Osteoblast (primary cell): Measurements from ENCODE around the gene SPHKAP. TPM values are rescaled to one million over a fixed set of nuclear protein-coding genes. Genes with fewer than 3 reads are reported as not detected.
"Not testable (repeated sequence)": the region's sequence is repeated elsewhere in the genome, so short reads cannot be mapped to it uniquely, and the experiment has no call there.

ENCODE experiments used
- DNase-seq: peaks from one replicate; pipeline ENCODE4 v3.0.0; 2011; ENCODE audit warnings: low spot score, mixed read lengths; ENCODE audit not compliant: insufficient read length; ENCODE audit errors: missing footprints
- H2AFZ ChIP-seq: 2 replicates; pipeline ENCODE4 v1.6.0; 2011; ENCODE audit warnings: mild to moderate bottlenecking, low read length
- H3K27ac ChIP-seq: 2 replicates; pipeline ENCODE4 v1.5.1; 2011; ENCODE audit warnings: mild to moderate bottlenecking, low read depth, low read length, moderate library complexity
- H3K27me3 ChIP-seq: 2 replicates; pipeline ENCODE4 v1.6.0; 2012; ENCODE audit warnings: mild to moderate bottlenecking, control low read depth, inconsistent platforms, low read length, moderate library complexity; ENCODE audit not compliant: insufficient read depth
- H3K36me3 ChIP-seq: 2 replicates; pipeline ENCODE4 v1.5.1; 2011; ENCODE audit warnings: mild to moderate bottlenecking, low read length, control low read depth, moderate library complexity; ENCODE audit not compliant: insufficient read depth
- H3K4me1 ChIP-seq: 2 replicates; pipeline ENCODE4 v1.5.1; 2011; ENCODE audit warnings: mild to moderate bottlenecking, low read length, control low read depth, moderate library complexity; ENCODE audit not compliant: insufficient read depth
- H3K4me2 ChIP-seq: 2 replicates; pipeline ENCODE4 v1.6.0; 2011; ENCODE audit warnings: mild to moderate bottlenecking, low read length; ENCODE audit not compliant: insufficient read depth
- H3K4me3 ChIP-seq: fragments of 200-600 bp; sonication (generic); 3 replicates; pipeline ENCODE4 v1.5.1; 2012; ENCODE audit warnings: mild to moderate bottlenecking, low read length, inconsistent platforms; ENCODE audit not compliant: insufficient read depth
- H3K79me2 ChIP-seq: 2 replicates; pipeline ENCODE4 v1.6.0; 2012; ENCODE audit warnings: mild to moderate bottlenecking, low read length, control low read depth, inconsistent platforms; ENCODE audit not compliant: insufficient read depth
- H3K9me3 ChIP-seq: 2 replicates; pipeline ENCODE4 v1.5.1; 2011; ENCODE audit warnings: low read depth, low read length, control low read depth
- H4K20me1 ChIP-seq: 2 replicates; pipeline ENCODE4 v1.6.0; 2012; ENCODE audit warnings: mild to moderate bottlenecking, low read length, control low read depth; ENCODE audit not compliant: insufficient read depth
- CTCF ChIP-seq: IDR thresholded peaks from 2 replicates; pipeline ENCODE4 v1.5.1; 2011; ENCODE audit warnings: mild to moderate bottlenecking, low read depth, low read length, moderate library complexity; ENCODE audit errors: extremely low read depth
- total RNA-seq: library from RNA; depleted of rRNA; stranded (reverse); fragments of >200 nt; gene quantifications from 2 replicates; pipeline ENCODE4 v1.2.3, GENCODE V29; 2012

SPHKAP gene
- not detected in 2 replicates for total RNA-seq

GRCh38 chr2:228181098-228182019 is at the start of gene SPHKAP:
Gene SPHKAP, minus strand, starts transcription at chr2:228181687. Its CDS starts 89 bp downstream, at chr2:228181598.
- peak; percentile 26 for DNase-seq
- Histone ChIP-seq H4K20me1 (no peaks in the 10 kb centered on the region), H2AFZ (no peak within 1 kb of the TSS), H3K27me3 (no peaks in the 10 kb centered on the region), H3K9me3 (no peaks in the 10 kb centered on the region), H3K4me3 (no peak within 1 kb of the TSS), H3K4me2 (no peak within 1 kb of the TSS), H3K79me2 (no peaks in the 10 kb centered on the region), H3K27ac (no peak within 1 kb of the TSS), H3K36me3 (no peaks in the 10 kb centered on the region), H3K4me1 (no peaks in the 10 kb centered on the region)
- no peak for TF ChIP-seq CTCF

GRCh38 chr2:228227466-228227865 is 46.0 kb upstream of the SPHKAP start:
- Histone ChIP-seq H3K4me2 (no peak overlapping the region), H3K4me1 (no peaks in the 10 kb centered on the region), H3K36me3 (no peaks in the 10 kb centered on the region), H2AFZ (no peak overlapping the region), H3K27me3 (no peaks in the 10 kb centered on the region), H3K79me2 (no peaks in the 10 kb centered on the region), H4K20me1 (no peaks in the 10 kb centered on the region), H3K9me3 (no peaks in the 10 kb centered on the region), H3K4me3 (no peak overlapping the region), H3K27ac (no peak overlapping the region)
- TF ChIP-seq CTCF: no peak
- DNase-seq: no peak

GRCh38 chr2:228224410-228224809 is 42.9 kb upstream of the SPHKAP start:
- Histone ChIP-seq H3K4me2 (no peak overlapping the region), H3K36me3 (no peaks in the 10 kb centered on the region), H3K4me1 (no peaks in the 10 kb centered on the region), H3K27me3 (no peaks in the 10 kb centered on the region), H4K20me1 (no peaks in the 10 kb centered on the region), H3K27ac (no peak overlapping the region), H3K4me3 (no peak overlapping the region), H3K9me3 (no peaks in the 10 kb centered on the region), H2AFZ (no peak overlapping the region), H3K79me2 (no peaks in the 10 kb centered on the region)
- no peak for DNase-seq
- TF ChIP-seq CTCF: no peak

- not testable (repeated sequence) for DNase-seq
These were observed 37.1 kb upstream of the SPHKAP start for GRCh38 chr2:228218593-228218992.

More at GRCh38 chr2:228218593-228218992, 37.1 kb upstream of the SPHKAP start:
- H3K27ac ChIP-seq, H3K79me2 ChIP-seq, H3K9me3 ChIP-seq, H3K4me3 ChIP-seq, H3K27me3 ChIP-seq, H3K4me2 ChIP-seq, H4K20me1 ChIP-seq, H3K36me3 ChIP-seq, H3K4me1 ChIP-seq, H2AFZ ChIP-seq: not testable (repeated sequence)
